ENCODE results near the gene GPANK1. TPM values are rescaled to one million over a fixed set of nuclear protein-coding genes. Genes with fewer than 3 reads are reported as not detected.

GPANK1 gene
- total and polyA plus RNA-seq, 9 of the 15 experiments (the other 6 are each of a cell fraction or from before 2014, with no cell fraction given), result 32.2 to 111 (median 46.3) TPM

- TF ChIP-seq ARID2 (IDR thresholded peaks at IDR 0.05) (no peak), NCOA1 (IDR thresholded peaks at IDR 0.05; ENCODE audit: low read depth) (no peak), ZNF184 (CRISPR knock-in tag; IDR thresholded peaks at IDR 0.05) (no peak)
- TF ChIP-seq, protein P1, sequence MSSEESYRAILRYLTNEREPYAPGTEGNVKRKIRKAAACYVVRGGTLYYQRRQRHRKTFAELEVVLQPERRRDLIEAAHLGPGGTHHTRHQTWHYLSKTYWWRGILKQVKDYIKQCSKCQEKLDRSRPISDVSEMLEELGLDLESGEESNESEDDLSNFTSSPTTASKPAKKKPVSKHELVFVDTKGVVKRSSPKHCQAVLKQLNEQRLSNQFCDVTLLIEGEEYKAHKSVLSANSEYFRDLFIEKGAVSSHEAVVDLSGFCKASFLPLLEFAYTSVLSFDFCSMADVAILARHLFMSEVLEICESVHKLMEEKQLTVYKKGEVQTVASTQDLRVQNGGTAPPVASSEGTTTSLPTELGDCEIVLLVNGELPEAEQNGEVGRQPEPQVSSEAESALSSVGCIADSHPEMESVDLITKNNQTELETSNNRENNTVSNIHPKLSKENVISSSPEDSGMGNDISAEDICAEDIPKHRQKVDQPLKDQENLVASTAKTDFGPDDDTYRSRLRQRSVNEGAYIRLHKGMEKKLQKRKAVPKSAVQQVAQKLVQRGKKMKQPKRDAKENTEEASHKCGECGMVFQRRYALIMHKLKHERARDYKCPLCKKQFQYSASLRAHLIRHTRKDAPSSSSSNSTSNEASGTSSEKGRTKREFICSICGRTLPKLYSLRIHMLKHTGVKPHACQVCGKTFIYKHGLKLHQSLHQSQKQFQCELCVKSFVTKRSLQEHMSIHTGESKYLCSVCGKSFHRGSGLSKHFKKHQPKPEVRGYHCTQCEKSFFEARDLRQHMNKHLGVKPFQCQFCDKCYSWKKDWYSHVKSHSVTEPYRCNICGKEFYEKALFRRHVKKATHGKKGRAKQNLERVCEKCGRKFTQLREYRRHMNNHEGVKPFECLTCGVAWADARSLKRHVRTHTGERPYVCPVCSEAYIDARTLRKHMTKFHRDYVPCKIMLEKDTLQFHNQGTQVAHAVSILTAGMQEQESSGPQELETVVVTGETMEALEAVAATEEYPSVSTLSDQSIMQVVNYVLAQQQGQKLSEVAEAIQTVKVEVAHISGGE (CRISPR knock-in tag; IDR thresholded peaks at IDR 0.05), result no peak
- TF ChIP-seq, protein P2, sequence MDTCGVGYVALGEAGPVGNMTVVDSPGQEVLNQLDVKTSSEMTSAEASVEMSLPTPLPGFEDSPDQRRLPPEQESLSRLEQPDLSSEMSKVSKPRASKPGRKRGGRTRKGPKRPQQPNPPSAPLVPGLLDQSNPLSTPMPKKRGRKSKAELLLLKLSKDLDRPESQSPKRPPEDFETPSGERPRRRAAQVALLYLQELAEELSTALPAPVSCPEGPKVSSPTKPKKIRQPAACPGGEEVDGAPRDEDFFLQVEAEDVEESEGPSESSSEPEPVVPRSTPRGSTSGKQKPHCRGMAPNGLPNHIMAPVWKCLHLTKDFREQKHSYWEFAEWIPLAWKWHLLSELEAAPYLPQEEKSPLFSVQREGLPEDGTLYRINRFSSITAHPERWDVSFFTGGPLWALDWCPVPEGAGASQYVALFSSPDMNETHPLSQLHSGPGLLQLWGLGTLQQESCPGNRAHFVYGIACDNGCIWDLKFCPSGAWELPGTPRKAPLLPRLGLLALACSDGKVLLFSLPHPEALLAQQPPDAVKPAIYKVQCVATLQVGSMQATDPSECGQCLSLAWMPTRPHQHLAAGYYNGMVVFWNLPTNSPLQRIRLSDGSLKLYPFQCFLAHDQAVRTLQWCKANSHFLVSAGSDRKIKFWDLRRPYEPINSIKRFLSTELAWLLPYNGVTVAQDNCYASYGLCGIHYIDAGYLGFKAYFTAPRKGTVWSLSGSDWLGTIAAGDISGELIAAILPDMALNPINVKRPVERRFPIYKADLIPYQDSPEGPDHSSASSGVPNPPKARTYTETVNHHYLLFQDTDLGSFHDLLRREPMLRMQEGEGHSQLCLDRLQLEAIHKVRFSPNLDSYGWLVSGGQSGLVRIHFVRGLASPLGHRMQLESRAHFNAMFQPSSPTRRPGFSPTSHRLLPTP (IDR thresholded peaks at IDR 0.05; ENCODE audit: borderline replicate concordance, extremely low read depth, insufficient read length), result no peak
Measured at GRCh38 chr6:31661262-31662123, 3.3 kb downstream of the GPANK1 start (continued).
